Ascending aorta (tissue), 2 donors: Measurements from ENCODE around the gene AGAP1. TPM values are rescaled to one million over a fixed set of nuclear protein-coding genes. Genes with fewer than 3 reads are reported as not detected.

Source experiments
- DNase-seq, 2 donors: peaks; one replicate each; pipeline ENCODE4 v3.0.0-alpha.2; 2019; ENCODE audit warnings: low spot score in 2 of 2
- H3K27ac ChIP-seq, 2 donors: fragments of 200-600 bp; sonication (generic); one replicate each; pipeline ENCODE4 v1.5.1; 2016 to 2017; ENCODE audit warnings: mild to moderate bottlenecking in 1 of 2
- H3K27me3 ChIP-seq: fragments of 200-600 bp; sonication (generic); one replicate; pipeline ENCODE4 v1.5.1; 2017
- H3K36me3 ChIP-seq, 2 donors: fragments of 200-600 bp; sonication (generic); one replicate each; pipeline ENCODE4 v1.5.1; 2016
- H3K4me1 ChIP-seq, 2 donors: fragments of 200-600 bp; sonication (generic); one replicate each; pipeline ENCODE4 v1.5.1; 2016 to 2017; ENCODE audit warnings: mild to moderate bottlenecking in 1 of 2
- H3K4me3 ChIP-seq, 2 donors: fragments of 200-600 bp; sonication (generic); one replicate each; pipeline ENCODE4 v1.5.1; 2016 to 2017; ENCODE audit warnings: mild to moderate bottlenecking in 1 of 2
- H3K9me3 ChIP-seq, 2 donors: fragments of 200-600 bp; sonication (generic); one replicate each; pipeline ENCODE4 v1.5.1; 2016
- intact Hi-C: fragments of 100-400 bp; cut with DNase I; formaldehyde crosslinking; loops from one replicate; pipeline ENCODE4 v1.15.1; 2023
- total RNA-seq: library from RNA; depleted of rRNA; stranded (reverse); fragments of >200 nt; gene quantifications from one replicate; pipeline ENCODE4 v1.1.0, GENCODE V29; 2016
- TF ChIP-seq, protein P1 (sequence below), 3 experiments: fragments of 200-600 bp in 2 of 3; fragments of 450-650 bp in 1 of 3; sonication (generic) in 2 of 3; IDR thresholded peaks; one replicate each; pipeline ENCODE4 v1.5.1; 2016 to 2019; ENCODE audit warnings: antibody characterized with exemption in 3 of 3, mild to moderate bottlenecking in 1 of 3, moderate library complexity in 1 of 3

AGAP1 gene
- total RNA-seq, 1 donor from 2014 or later: 19.7 TPM

DNA sequence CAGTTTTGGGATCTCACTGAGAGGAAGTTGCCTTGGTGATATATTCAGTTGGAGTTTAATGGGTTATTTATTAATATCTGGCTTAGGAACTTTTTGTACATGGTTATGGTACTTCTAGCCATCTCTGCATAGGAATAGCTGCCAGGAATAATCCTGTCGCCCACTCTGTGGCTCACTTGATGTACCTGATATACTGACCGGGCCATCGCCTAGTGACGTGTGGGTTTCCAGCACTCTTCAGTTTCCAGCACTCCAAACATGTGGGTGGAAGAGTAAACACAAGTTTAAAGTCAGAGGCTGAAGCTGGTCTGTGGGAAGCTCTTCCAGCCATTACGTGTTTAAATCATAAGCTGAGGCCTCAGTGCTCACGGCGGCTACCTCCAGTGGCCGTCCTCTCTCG lies 44.3 kb upstream of the AGAP1 start:
- TF ChIP-seq, protein P1, sequence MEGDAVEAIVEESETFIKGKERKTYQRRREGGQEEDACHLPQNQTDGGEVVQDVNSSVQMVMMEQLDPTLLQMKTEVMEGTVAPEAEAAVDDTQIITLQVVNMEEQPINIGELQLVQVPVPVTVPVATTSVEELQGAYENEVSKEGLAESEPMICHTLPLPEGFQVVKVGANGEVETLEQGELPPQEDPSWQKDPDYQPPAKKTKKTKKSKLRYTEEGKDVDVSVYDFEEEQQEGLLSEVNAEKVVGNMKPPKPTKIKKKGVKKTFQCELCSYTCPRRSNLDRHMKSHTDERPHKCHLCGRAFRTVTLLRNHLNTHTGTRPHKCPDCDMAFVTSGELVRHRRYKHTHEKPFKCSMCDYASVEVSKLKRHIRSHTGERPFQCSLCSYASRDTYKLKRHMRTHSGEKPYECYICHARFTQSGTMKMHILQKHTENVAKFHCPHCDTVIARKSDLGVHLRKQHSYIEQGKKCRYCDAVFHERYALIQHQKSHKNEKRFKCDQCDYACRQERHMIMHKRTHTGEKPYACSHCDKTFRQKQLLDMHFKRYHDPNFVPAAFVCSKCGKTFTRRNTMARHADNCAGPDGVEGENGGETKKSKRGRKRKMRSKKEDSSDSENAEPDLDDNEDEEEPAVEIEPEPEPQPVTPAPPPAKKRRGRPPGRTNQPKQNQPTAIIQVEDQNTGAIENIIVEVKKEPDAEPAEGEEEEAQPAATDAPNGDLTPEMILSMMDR (IDR thresholded peaks at IDR 0.05): no peak
- no peak overlapping the region for H3K4me3 ChIP-seq
- H3K27me3 ChIP-seq: no peaks in the 10 kb centered on the region
- no peak overlapping the region for H3K27ac ChIP-seq
- H3K36me3 ChIP-seq: no peaks in the 10 kb centered on the region
- no peak for DNase-seq
- H3K9me3 ChIP-seq: no peaks in the 10 kb centered on the region
- H3K4me1 ChIP-seq: no peaks in the 10 kb centered on the region
- intact Hi-C loops: no loop called here

DNA sequence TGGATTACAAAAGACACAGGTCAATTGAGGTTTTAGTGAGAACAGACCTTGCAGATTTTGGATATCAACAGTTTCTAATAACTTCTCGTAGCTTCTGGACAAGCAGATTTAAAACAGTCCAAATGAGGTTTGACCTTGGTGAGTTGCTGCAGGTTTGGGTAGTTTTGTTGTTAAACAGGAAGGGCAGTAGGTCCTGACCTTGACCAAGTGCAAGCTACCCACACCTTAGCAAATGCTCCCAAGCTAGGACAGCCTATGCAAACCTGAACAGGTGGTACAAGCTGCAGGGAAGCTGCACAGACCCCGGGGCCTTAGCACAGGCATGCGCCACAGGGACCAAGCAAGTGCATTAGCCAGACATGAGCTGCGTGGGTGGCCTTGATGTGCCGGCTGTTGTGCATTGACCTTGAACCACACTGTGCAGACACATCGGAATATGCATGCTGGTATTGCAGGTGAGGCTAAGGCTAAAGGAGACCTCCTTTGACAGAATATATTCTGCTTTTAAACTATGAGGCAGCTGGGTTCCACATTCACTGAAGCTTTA lies 40.2 kb upstream of the AGAP1 start:
- DNase-seq: no peak
- H3K4me1 ChIP-seq: no peaks in the 10 kb centered on the region
- no peak overlapping the region for H3K27ac ChIP-seq
- no peaks in the 10 kb centered on the region for H3K9me3 ChIP-seq
- H3K4me3 ChIP-seq: no peak overlapping the region
- no peaks in the 10 kb centered on the region for H3K27me3 ChIP-seq
- H3K36me3 ChIP-seq: no peaks in the 10 kb centered on the region
- TF ChIP-seq, protein P1 (IDR thresholded peaks at IDR 0.05): no peak
- intact Hi-C loops: no loop called here

DNA sequence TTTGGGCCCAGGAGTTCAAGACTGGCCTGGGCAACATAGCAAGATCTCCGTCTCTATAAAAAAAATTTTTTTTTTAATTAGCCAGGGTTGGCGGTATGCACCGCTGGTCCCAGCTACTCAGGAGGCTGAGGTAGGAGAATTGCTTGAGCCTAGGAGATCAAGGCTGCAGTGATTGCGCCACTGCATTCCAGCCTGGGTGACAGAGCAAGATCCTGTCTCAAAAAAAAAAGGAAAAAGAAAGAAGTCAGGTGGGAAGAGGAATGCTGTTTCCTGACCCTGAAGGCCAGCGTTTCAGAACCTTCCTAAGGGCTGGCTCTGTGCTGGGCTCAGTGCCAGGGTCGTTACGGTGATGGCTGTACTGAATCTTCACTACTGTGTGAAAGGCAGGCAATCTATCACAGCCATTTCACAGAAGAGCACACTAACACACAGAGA lies 35.0 kb upstream of the AGAP1 start:
- Histone ChIP-seq H3K4me3 (no peak overlapping the region), H3K27ac (no peak overlapping the region), H3K9me3 (no peaks in the 10 kb centered on the region), H3K27me3 (no peaks in the 10 kb centered on the region), H3K4me1 (no peaks in the 10 kb centered on the region), H3K36me3 (no peaks in the 10 kb centered on the region)
- intact Hi-C loops: no loop called here
- TF ChIP-seq, protein P1 (IDR thresholded peaks at IDR 0.05): no peak
- DNase-seq: no peak

DNA sequence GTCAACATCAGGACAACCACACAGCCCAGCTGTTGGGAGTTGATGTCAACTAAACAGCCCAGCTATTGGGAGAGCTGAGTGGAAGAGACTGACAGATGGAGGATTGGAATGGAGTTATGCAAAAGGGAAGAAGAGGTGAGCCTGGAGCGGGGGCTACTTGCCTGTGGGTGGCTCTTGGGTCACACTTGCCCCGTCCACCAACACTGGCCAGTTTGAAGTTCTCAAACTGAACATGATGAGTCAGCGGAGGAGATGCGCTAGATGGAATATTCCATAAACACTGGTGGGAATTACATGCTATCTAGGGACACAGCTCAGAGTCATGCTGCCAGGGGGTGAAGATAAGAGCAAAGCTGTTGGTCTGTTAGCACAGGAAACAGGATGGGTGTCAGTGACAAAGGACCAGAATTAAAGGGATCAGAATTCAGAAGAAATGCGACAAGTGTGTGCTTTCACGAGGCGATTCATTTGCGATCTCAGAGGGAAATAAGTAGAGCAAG lies 33.2 kb upstream of the AGAP1 start:
- Histone ChIP-seq H3K9me3 (no peaks in the 10 kb centered on the region), H3K27ac (no peak overlapping the region), H3K27me3 (no peaks in the 10 kb centered on the region), H3K4me1 (no peaks in the 10 kb centered on the region), H3K4me3 (no peak overlapping the region), H3K36me3 (no peaks in the 10 kb centered on the region)
- DNase-seq: no peak
- intact Hi-C loops: no loop called here
- TF ChIP-seq, protein P1 (IDR thresholded peaks at IDR 0.05): no peak

DNA sequence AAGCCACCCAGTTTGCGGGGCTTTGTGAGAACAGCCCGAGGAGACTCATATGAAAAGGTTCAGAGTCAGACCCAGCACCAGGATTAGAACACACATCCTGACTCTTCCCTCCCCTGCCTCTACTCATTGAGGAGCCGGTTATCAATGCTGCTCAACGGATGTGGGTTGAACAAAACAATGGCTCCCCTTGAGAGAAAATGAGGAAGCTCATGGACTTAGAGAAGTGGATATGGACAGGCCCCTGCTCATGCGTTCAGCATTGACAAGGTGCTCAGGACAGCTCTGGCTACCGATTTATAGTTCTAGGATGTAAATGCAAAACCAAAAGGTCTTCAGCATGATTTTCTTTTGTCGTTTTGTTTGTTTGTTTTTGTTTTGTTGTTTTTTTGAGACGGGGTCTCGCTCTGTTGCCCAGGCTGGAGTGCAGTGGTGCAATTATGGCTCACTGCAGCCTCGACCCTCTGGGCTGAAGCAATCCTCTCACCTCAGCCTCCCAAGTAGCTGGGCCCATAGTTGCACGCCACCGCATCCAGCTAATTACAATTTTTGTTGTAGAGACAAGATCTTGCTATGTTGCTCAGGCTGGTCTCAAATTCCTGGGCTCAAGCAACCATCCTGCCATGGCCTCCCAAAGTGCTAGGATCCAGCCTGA lies 32.0 kb upstream of the AGAP1 start:
- peak in 1 of 2 donors; percentile 13 for DNase-seq
- no peak overlapping the region for H3K4me3 ChIP-seq
- H3K4me1 ChIP-seq: no peaks in the 10 kb centered on the region
- H3K27ac ChIP-seq: no peak overlapping the region
- H3K27me3 ChIP-seq: no peaks in the 10 kb centered on the region
- TF ChIP-seq, protein P1 (IDR thresholded peaks at IDR 0.05): no peak
- intact Hi-C loops: no loop called here
- no peaks in the 10 kb centered on the region for H3K36me3 ChIP-seq
- H3K9me3 ChIP-seq: no peaks in the 10 kb centered on the region
